HG03103 (cell line): ENCODE measurements around the gene PNLIPRP3.

Source experiments
- ATAC-seq: cut with Tn5 transposase; IDR thresholded peaks from one replicate; pipeline ENCODE4 v1.9.1; 2021; ENCODE audit warnings: low read depth; ENCODE audit not compliant: unreplicated experiment

PNLIPRP3 gene

GRCh38 chr10:116444527-116445142, 17.0 kb downstream of the PNLIPRP3 start:
- peak; percentile 91 for ATAC-seq

GRCh38 chr10:116450861-116451260, 23.2 kb downstream of the PNLIPRP3 start:
- ATAC-seq = no peak

GRCh38 chr10:116451711-116452337, 24.2 kb downstream of the PNLIPRP3 start:
- ATAC-seq = no peak

GRCh38 chr10:116452338-116452720, 24.7 kb downstream of the PNLIPRP3 start:
- no peak for ATAC-seq

GRCh38 chr10:116457488-116457887, 29.8 kb downstream of the PNLIPRP3 start:
- no peak for ATAC-seq

GRCh38 chr10:116460219-116460618, 32.6 kb downstream of the PNLIPRP3 start:
- no peak for ATAC-seq

GRCh38 chr10:116461680-116462079, 34.0 kb downstream of the PNLIPRP3 start:
- ATAC-seq = no peak

GRCh38 chr10:116464257-116464656, 36.6 kb downstream of the PNLIPRP3 start:
- no peak for ATAC-seq

- no peak for ATAC-seq
These were observed 37.9 kb downstream of the PNLIPRP3 start for GRCh38 chr10:116465546-116465945.

DNA sequence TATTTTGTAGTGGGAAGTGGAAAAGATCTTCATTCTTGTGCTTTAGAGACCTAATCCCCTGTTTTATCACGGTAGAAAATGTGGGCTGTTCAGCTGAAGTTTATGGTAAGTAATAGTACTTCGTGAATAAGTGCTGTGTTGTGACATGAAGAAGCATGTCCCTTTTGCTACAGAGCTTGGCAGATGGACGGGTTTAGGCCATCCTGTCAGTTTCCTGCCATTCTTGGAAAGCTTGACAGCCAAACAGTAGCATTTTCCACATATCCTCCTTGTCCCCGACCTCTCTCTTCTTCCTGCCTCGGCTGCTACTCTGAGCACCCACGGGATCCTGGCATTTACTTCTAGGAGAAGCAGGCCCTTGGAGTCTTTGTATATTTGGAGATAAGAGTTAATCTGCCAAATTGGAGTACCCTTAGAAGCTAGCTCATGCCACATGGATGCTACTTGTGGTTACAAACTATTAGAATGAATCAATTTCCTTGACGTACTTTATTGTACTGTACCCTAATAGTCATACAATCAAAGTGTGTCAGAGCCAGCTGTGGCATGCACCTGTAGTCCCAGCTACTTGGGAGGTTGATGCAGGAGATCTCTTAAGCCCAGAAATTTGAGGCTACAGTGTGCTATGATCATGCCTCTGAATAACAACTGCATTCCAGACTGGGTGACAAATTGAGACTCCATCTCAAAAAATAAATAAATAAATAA, 39.2 kb downstream of the PNLIPRP3 start:
- ATAC-seq = no peak

DNA sequence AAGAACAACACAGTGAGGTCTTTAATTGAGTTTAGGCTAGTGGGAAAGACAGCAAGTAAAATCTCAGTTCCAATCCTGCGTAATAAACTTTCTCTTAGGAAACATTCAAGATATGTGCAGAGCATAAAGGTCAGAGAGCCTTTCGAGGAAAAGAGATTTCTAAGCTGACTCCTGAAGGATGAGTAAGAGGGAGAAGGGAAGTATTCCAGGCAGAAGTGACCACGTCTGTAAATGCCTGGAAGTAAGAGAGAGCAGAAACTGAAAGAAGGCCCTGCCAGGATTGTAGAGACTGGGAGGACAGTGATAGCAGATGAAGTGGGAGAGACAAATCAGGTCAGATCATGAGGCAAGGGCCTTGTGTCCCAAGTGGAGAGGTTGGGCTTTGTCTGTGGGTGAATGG, 41.8 kb downstream of the PNLIPRP3 start:
- no peak for ATAC-seq

DNA sequence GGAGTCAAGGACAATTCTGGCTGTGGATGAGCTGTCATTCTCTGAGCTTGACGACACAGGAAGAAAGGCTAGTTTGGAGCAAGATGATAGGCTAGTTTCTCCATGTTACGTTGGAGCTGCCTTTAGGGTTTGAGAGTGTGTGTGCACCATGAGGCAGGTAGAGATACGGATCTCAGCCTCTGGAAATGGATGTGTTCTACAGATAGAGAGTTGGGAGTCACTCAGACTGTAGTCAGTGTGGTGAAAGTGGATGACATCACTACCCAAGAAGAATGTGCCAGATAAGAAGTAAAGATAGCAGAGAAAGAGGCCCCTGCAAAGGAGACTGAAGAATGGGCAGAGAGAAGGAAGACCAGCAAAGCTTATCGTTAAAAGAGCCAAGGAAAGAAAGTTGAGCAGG, 42.4 kb downstream of the PNLIPRP3 start:
- no peak for ATAC-seq

DNA sequence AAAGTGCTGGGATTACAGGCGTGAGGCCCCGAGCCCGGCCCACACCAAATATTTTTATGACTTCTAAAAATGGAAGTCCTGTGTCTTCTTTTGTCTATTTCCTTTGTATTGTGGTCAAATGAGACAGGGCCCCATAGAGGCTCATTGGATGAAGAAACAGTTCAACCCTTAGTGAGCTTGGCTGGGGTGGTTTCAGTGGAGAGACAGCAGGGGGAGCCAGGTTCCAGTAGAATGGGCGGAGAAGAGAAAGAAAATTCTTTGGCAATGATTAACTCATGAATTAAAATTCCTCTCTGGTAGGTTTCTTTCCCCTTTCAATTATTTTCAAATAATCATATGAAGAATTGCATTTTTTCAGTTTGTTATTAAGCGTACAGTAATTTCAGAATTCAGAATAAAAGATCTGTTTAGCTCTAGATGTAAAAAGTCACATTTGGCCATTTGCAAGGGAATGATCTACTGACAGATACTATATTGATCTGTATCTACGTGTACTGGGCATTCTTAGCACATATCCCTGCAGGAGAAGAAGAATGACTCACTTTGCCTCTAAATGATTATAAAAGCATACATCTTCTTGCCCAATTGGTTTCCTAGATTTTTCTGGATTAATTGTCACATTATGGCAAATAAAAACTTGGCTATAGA, 43.2 kb downstream of the PNLIPRP3 start:
- ATAC-seq = no peak

GRCh38 chr10:116472891-116473290, 45.2 kb downstream of the PNLIPRP3 start:
- no peak for ATAC-seq

GRCh38 chr10:116475866-116476265, 48.2 kb downstream of the PNLIPRP3 start:
- ATAC-seq = no peak

DNA sequence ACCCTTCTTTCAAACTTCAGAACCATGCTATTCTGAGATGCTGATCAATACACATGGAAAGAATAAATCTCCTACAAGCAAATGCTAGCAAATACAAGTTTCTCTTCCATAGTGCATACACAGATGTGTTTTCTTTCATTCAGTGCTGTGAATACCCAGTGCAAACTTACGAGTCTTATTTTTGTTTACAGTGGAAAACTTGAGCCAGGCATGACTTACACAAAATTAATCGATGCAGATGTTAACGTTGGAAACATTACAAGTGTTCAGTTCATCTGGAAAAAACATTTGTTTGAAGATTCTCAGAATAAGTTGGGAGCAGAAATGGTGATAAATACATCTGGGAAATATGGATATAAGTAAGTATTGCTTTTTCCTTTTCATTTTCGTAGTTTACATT, 48.8 kb downstream of the PNLIPRP3 start:
- ATAC-seq = no peak

GRCh38 chr10:116477986-116478664, 50.5 kb downstream of the PNLIPRP3 start:
- ATAC-seq = no peak

DNA sequence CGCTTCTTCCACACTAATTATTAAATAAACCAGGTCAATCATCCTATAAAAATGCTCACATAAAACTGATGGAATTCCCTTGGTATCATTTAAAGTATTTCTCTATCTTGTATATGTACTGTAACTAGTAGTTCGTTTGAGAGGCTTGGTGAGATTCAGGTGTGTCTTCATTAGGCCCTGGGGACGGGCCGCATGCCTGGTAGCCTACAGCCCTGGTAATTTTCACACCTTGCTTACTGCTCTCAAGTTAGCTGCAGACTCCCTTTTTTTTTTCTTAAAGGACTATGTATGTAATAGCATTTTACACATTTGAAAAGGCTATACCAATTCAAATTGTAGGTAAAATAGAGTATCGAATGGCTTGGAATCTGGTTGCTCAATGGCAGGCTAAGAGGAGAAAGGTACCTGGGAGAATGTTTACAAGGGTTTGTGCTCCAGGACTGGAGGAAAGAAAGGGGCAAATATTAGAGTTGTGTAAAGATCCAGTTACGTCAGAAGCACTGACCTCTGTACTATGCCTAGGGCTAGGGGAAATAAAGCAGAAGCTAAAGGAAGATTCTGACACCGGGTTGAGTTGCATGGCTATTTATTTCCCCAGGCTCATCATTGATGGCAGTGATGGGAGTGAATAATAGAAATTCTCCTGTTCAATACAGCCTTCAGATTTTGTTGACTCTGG, 59.3 kb downstream of the PNLIPRP3 start:
- no peak for ATAC-seq

- no peak for ATAC-seq
These were observed 60.1 kb downstream of the PNLIPRP3 start for GRCh38 chr10:116487522-116488430.
